Activated CD8-positive, alpha-beta memory T cell treated with anti-CD3 and anti-CD28 coated beads, Interleukin-2, amount 50 U/mL, for 1 hour (primary cell): ENCODE results near the gene PRPH2.

Experiments
- DNase-seq: peaks from one replicate; pipeline ENCODE4 v3.0.0-alpha.2; 2020; ENCODE audit errors: extremely low read depth

The PRPH2 gene

DNA sequence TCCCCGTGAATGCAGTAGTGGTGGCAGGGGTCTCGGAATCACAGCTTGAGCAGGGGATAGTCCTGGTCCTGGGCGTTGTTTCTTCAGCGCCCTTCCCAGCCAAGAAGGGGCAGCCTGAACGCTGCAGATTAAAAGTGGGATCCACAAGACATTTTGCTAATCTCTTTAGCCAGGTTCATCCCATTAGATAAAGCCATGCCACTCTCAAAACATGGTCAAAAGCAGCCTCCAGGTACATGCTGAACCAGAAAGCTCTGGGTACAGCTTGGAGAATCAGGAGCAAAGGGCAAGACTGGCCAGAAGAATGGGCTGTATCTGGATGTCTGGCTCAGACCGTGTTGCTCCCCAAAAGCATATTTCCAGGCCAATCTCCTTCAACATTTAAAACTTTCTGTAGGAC lies at the start of gene PRPH2:
Gene PRPH2 (minus strand): TSS at position 101 of the 400 bp plus-strand sequence. CDS start 263 bp downstream, outside the sequence.
- DNase-seq: no peak

DNA sequence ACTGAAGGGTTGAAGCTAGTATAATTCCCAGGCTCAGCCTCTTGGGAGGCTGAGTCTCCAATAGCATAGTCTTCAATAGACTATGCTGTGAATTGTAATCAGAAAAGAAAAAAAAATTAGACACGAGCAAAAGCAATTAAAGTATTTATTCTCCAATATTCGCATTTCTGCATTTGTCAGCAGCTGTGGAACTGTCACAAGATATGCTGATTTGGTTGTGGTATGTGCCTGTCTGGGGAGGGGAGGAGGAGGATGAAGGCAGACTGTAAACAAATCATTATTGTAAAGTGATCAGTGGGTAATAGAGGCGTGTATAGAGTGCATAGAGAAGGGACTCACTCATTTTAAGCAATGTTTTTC lies 49.3 kb upstream of the PRPH2 start:
- no peak for DNase-seq

DNA sequence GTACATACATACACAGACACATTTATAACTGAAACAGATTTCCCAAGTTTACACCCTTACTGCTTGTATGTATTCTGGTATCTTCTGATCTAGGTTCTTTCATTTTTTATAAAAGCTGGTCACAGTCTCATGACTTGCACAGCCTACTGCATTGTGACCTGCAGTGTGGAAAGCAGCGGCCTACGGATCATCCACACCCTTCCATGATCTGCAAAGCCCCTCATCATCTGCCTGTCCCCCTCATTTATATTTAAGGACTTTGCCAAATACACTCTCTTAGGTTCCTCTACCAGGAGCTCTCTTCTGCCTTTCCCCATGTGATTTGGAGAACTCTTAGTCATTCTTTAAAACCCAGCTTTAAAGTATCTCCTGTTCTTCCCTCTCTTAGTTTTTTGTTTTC lies 47.4 kb upstream of the PRPH2 start:
- DNase-seq: no peak

- DNase-seq: no peak
These were observed 46.7 kb upstream of the PRPH2 start for GRCh38 chr6:42769051-42769450.

GRCh38 chr6:42766163-42766670 lies 43.8 kb upstream of the PRPH2 start:
- DNase-seq: no peak

- DNase-seq: no peak
These were observed 42.7 kb upstream of the PRPH2 start for GRCh38 chr6:42764911-42765648.

GRCh38 chr6:42762950-42763349 lies 40.6 kb upstream of the PRPH2 start:
- DNase-seq: no peak

DNA sequence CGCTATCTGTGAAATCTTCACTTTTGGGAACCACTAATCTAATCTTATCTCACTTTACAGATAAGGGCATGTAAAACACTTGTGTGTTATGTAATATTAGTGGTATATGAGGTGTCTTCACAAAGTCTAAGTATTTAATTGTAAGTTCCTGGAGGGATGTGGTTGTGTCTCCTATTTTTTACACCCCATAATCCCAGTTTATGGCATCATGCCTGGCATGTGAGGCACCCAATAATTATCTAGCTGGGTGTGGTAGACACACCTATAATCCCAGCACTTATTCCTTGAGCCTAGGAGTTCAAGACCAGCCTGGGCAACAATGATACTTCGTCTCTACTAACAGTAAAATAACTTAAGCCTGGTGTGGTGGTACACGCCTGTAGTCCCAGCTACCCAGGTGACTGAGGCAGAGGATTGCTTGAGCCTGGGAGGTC lies 40.0 kb upstream of the PRPH2 start:
- no peak for DNase-seq

DNA sequence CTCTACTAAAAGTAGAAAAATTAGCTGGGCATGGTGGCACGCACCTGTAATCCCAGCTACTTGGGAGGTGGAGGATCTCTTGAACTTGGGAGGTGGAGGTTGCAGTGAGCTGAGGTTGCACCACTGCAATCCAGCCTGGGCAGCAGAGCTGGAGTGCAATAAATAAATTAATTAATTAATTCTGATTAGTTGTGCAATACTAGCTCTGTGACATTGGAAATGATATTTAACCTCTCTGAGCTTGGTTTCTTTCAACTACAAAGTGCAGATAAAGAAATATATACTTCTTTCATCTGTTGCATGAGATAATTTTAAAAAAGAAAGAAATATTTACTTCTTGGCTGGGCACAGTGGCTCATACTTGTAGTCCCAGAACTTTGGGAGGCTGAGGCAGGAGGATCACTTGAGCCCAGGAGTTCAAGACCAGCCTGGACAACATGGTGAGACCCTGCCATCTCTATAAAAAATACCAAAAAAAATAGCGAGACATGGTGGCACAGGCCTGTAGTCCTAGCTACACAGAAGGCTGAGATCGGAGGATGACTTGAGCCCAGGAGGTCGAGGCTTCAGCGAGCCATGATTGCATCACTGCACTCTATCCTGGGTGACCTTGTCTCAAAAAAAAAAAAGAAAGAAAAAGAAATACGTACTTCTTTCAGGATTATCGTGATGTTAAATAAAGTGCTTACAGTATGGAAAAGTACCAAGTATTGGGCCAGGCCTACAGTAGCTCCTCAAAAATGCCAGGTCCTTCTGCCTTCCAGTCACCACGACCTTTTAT lies 39.1 kb upstream of the PRPH2 start:
- DNase-seq: no peak

- no peak for DNase-seq
These were observed 36.5 kb upstream of the PRPH2 start for GRCh38 chr6:42758756-42759430.

- no peak for DNase-seq
These were observed 34.3 kb upstream of the PRPH2 start for GRCh38 chr6:42756722-42757121.

DNA sequence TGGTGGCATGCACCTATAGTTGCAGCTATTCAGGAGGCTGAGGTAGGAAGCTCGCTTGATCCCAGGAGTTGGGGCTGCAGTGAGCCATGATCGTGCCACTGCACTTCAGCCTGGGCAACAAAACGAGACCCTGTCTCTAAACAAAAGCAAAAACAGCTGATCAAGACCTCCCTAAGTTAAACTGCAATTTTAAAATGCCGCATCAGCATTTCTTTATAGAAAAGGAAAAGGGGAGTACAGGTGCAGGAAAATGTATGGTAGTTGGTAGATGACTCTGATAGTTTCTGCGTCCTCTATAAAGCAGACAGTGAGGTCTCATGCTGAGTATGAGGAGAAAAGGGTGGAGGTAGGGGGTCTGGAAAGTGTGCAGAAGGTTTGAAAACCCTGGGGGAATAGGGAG lies 32.4 kb upstream of the PRPH2 start:
- DNase-seq: no peak

DNA sequence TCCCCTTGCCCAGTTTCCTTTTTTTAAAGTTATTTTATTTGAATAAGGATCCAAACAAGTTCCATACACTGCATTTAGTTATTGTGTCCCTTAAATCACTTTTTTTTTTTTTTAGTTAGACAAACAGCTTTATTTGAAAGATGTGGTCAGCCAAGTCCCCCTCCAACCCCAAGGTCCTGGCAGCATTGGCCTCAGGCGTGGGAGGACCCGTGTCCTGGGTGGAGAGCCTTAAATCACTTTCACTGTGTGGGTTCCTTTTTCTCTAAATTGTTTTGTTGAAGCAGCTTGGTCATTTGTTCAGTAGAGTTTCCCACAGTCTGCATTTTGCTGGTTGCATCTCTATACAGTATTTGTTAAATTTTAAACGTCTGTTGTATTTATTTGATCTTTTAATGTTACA lies 28.7 kb upstream of the PRPH2 start:
- no peak for DNase-seq

DNA sequence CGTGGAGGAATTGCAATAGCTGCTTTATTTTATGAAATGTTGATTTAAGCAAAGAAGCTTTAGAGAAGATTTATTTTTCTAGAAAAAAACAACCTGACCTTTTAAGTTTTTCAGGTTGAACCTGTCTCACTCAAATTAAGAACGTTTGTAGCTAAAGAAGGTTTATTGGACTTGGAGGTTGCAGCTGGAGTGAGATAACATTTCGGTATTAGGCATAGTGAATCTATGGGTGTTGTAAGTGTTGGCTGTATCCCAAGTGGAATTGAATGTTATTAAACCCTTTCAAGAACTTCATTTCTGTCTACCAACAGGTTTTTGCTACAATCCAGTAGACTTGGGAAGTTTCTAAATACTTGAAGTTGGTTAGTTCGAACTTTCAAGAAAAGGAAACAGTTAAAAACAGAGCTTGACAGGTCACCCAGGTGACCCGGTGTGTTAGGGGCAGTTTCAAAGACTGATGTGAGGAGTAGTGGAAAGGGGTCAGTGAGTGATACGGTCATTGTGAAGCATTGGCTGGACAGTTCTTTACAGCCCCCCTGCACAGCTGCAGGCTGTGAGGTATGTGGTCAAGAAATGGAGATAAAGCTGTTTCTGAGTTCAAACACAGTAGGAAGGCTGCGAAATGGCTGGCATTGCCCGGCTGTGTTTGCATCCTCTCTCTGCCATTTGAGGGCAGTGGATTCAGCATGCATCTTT lies 26.0 kb upstream of the PRPH2 start:
- no peak for DNase-seq

- DNase-seq: peak; percentile 61
These were observed 24.3 kb upstream of the PRPH2 start for GRCh38 chr6:42746463-42747391.

GRCh38 chr6:42745640-42746462 lies 23.5 kb upstream of the PRPH2 start, which contains the start of gene TBCC:
TBCC (minus strand) TSS chr6:42746103; CDS start chr6:42746073, 30 bp downstream.
- DNase-seq: peak; percentile 92

DNA sequence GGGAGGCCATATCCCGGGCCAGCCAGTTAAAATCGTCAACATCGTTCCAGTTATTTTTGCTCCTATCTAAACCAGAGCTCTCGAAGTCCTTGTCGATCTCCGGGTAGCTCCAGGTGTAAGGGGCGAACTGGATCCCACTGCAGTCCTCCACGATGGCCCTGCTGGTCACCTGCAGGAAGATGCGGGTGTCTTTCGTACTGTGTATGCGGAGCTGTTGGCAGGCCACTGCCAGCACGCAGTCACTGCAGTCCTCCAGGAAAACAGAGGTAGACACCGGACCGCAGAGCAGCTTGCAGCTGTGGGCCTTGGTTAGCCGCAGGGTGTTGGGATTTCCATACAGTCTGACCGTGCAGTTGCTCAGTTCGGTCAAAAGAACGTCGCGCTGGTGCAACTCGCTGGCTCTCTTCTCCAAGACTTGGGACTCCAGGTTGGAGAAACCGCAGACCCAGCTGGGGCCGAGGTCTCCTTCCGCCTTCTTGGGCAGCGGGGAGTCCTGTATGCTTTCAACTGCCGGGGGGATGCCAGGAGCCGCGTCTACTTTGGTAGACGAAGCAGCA lies 22.8 kb upstream of the PRPH2 start:
- DNase-seq: no peak

- no peak for DNase-seq
These were observed 22.0 kb upstream of the PRPH2 start for GRCh38 chr6:42744351-42744893.
